HEK293 (cell line): ENCODE results near the gene ARHGAP24.

Experiments used
- CTCF ChIP-seq: fragments of 450-650 bp; formaldehyde crosslinking; IDR thresholded peaks from 2 replicates; pipeline ENCODE4 v1.5.1; 2016; ENCODE audit warnings: missing biosample characterization, missing genetic modification characterization
- RBAK ChIP-seq: fragments of 450-650 bp; formaldehyde crosslinking; IDR thresholded peaks from 2 replicates; pipeline ENCODE4 v1.5.1; 2016; ENCODE audit warnings: missing biosample characterization, missing genetic modification characterization
- SCRT1 ChIP-seq: fragments of 450-650 bp; formaldehyde crosslinking; IDR thresholded peaks from 2 replicates; pipeline ENCODE4 v1.5.1; 2016; ENCODE audit warnings: missing biosample characterization, missing genetic modification characterization, borderline replicate concordance
- SP2 ChIP-seq: fragments of 450-650 bp; formaldehyde crosslinking; IDR thresholded peaks from 2 replicates; pipeline ENCODE4 v1.5.1; 2016; ENCODE audit warnings: missing biosample characterization, missing genetic modification characterization
- TCF7L2 ChIP-seq: IDR thresholded peaks from 2 replicates; pipeline ENCODE4 v1.6.1; 2011; ENCODE audit warnings: low read depth, mild to moderate bottlenecking, inconsistent platforms, low read length, moderate library complexity, borderline replicate concordance
- ZFP37 ChIP-seq: fragments of 450-650 bp; formaldehyde crosslinking; IDR thresholded peaks from 2 replicates; pipeline ENCODE4 v1.5.1; 2016; ENCODE audit warnings: missing biosample characterization, missing genetic modification characterization
- ZNF274 ChIP-seq, 2 experiments: fragments of 200-500 bp in 1 of 2; fragments of 450-650 bp in 1 of 2; sonication (Bioruptor generic) in 1 of 2; formaldehyde crosslinking in 1 of 2; IDR thresholded peaks; 2 replicates each; pipeline versions ENCODE4 v1.5.1 to v1.6.1; 2014 to 2016; ENCODE audit warnings: borderline replicate concordance in 1 of 2, inconsistent platforms in 1 of 2, low read length in 1 of 2, missing biosample characterization in 1 of 2, missing genetic modification characterization in 1 of 2
- ZNF707 ChIP-seq: fragments of 450-650 bp; formaldehyde crosslinking; IDR thresholded peaks from 2 replicates; pipeline ENCODE4 v1.5.1; 2016; ENCODE audit warnings: missing biosample characterization, missing genetic modification characterization
- ZNF843 ChIP-seq: fragments of 450-650 bp; formaldehyde crosslinking; IDR thresholded peaks from 2 replicates; pipeline ENCODE4 v1.5.1; 2016; ENCODE audit warnings: missing biosample characterization, missing genetic modification characterization

- no peak for TF ChIP-seq TCF7L2
- no peak for TF ChIP-seq ZNF843 (tag by site-specific recombination)
- TF ChIP-seq SCRT1: no peak
- no peak for TF ChIP-seq CTCF (tag by site-specific recombination)
- no peak for TF ChIP-seq SP2 (tag by site-specific recombination)
- TF ChIP-seq ZFP37 (tag by site-specific recombination): no peak
- no peak for TF ChIP-seq ZNF707 (tag by site-specific recombination)
- TF ChIP-seq ZNF274 (IDR thresholded peaks at IDR 0.05; ENCODE audit: low read length): no peak
- no peak for TF ChIP-seq ZNF274 (tag by site-specific recombination; IDR thresholded peaks at IDR 0.05; ENCODE audit: borderline replicate concordance)
- no peak for TF ChIP-seq RBAK
Measured at GRCh38 chr4:85613901-85614300, 139.0 kb downstream of the ARHGAP24 start.
